Loucy (cell line): Measurements from ENCODE around the gene ARMC3.

Experiments used
- EZH2phosphoT487 ChIP-seq: fragments of 200-600 bp; IDR thresholded peaks from 2 replicates; pipeline ENCODE4 v1.6.1; 2018; ENCODE audit warnings: antibody characterized with exemption, mild to moderate bottlenecking, moderate library complexity, borderline replicate concordance
- TF ChIP-seq, protein P1 (sequence below): fragments of 200-600 bp; sonication (generic); conservative IDR thresholded peaks from 2 replicates; pipeline ENCODE4 v1.5.1; 2014; ENCODE audit warnings: mild to moderate bottlenecking, antibody characterized with exemption, low read length

DNA sequence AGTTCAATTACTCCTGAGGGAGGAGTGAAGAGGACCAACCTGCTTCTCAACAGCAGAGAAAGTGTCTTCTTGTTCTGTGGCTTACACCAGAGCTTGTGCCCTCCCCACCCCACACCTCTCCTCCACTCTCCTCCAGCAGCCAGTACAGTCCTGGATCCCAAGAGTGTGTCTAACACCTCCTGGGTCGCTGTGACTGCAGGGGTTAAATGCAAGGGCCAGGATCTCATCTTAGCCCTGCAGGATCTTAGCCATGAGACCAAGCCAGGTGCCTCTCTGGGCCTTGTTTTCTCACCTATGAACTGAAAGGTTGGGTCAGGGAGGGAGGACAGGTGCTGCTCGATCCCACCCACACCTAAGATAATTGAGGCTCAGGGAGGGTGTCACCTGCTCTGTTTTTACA, 133.1 kb downstream of the ARMC3 start:
- TF ChIP-seq, protein P1, sequence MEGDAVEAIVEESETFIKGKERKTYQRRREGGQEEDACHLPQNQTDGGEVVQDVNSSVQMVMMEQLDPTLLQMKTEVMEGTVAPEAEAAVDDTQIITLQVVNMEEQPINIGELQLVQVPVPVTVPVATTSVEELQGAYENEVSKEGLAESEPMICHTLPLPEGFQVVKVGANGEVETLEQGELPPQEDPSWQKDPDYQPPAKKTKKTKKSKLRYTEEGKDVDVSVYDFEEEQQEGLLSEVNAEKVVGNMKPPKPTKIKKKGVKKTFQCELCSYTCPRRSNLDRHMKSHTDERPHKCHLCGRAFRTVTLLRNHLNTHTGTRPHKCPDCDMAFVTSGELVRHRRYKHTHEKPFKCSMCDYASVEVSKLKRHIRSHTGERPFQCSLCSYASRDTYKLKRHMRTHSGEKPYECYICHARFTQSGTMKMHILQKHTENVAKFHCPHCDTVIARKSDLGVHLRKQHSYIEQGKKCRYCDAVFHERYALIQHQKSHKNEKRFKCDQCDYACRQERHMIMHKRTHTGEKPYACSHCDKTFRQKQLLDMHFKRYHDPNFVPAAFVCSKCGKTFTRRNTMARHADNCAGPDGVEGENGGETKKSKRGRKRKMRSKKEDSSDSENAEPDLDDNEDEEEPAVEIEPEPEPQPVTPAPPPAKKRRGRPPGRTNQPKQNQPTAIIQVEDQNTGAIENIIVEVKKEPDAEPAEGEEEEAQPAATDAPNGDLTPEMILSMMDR, result no peak
- no peak for TF ChIP-seq EZH2phosphoT487
